ENCODE data around the gene BTG4. TPM values are rescaled to one million over a fixed set of nuclear protein-coding genes. Genes with fewer than 3 reads are reported as not detected.

The BTG4 gene
- total RNA-seq, 1 donor from 2014 or later, result not detected

GRCh38 chr11:111447931-111448330 is 64.3 kb downstream of the BTG4 start:
- Histone ChIP-seq H3K9me3 (no peaks in the 10 kb centered on the region), H3K27ac (no peak overlapping the region), H3K36me3 (no peaks in the 10 kb centered on the region), H3K27me3 (no peaks in the 10 kb centered on the region), H3K4me3 (no peak overlapping the region), H3K4me1 (no peaks in the 10 kb centered on the region)
- no peak for TF ChIP-seq POLR2A (IDR thresholded peaks at IDR 0.05)
- TF ChIP-seq, protein P1, sequence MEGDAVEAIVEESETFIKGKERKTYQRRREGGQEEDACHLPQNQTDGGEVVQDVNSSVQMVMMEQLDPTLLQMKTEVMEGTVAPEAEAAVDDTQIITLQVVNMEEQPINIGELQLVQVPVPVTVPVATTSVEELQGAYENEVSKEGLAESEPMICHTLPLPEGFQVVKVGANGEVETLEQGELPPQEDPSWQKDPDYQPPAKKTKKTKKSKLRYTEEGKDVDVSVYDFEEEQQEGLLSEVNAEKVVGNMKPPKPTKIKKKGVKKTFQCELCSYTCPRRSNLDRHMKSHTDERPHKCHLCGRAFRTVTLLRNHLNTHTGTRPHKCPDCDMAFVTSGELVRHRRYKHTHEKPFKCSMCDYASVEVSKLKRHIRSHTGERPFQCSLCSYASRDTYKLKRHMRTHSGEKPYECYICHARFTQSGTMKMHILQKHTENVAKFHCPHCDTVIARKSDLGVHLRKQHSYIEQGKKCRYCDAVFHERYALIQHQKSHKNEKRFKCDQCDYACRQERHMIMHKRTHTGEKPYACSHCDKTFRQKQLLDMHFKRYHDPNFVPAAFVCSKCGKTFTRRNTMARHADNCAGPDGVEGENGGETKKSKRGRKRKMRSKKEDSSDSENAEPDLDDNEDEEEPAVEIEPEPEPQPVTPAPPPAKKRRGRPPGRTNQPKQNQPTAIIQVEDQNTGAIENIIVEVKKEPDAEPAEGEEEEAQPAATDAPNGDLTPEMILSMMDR (IDR thresholded peaks at IDR 0.05), result no peak
- TF ChIP-seq POLR2AphosphoS5 (IDR thresholded peaks at IDR 0.05; ENCODE audit: insufficient read depth in 1 of 2, low read depth in 1 of 2), result no peak
- DNase-seq (ENCODE audit: extremely low spot score in 2 of 2), result no peak
- intact Hi-C loops (cut with DNase I), result loop anchor here (5.0 kb wide), 2 partner anchors 166 to 451 kb away; no protein-coding TSS in a partner anchor

GRCh38 chr11:111447112-111447471 is 65.1 kb downstream of the BTG4 start:
- H3K9me3 ChIP-seq, result no peaks in the 10 kb centered on the region
- H3K27ac ChIP-seq, result no peak overlapping the region
- H3K4me3 ChIP-seq, result no peak overlapping the region
- TF ChIP-seq POLR2A (IDR thresholded peaks at IDR 0.05), result no peak
- TF ChIP-seq, protein P1 (IDR thresholded peaks at IDR 0.05), result no peak
- TF ChIP-seq POLR2AphosphoS5 (IDR thresholded peaks at IDR 0.05; ENCODE audit: insufficient read depth in 1 of 2, low read depth in 1 of 2), result no peak
- intact Hi-C loops (cut with DNase I), result loop anchor here (5.0 kb wide), 2 partner anchors 165 to 450 kb away; no protein-coding TSS in a partner anchor
- DNase-seq (ENCODE audit: extremely low spot score in 2 of 2), result no peak
- H3K36me3 ChIP-seq, result no peaks in the 10 kb centered on the region
- H3K27me3 ChIP-seq, result no peaks in the 10 kb centered on the region
- no peaks in the 10 kb centered on the region for H3K4me1 ChIP-seq

DNA sequence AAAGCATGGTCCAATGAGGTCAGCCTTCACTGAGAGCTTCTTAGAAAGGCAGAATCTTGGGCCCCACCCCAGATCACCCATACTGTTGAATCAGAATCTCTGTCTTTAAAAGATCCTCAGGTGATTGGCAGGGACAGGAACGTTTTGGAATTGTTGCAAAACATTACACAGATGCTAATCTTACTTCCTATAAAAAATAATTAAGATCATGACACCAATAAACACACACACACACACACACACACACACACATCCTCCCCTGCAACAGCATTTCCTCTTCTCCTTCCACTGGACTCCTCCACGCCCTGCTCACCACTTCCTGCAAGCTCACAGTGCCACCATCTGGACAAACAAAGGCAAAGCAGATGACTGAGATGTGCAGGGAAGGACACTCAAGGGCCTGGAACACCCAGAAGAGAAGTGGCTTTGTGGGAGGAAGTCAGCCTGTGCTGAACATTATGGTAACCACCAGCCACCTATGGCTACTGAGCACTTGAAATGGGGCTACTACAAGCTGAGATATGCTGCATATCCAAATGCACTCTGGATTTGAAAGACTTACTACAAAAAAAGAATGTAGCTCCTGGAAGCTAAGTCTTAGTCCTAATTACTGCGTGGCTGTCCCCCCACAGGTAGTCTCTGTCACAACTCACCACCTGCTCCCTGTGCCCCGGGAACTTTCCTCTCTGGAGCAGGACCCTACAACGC is 65.6 kb downstream of the BTG4 start:
- Histone ChIP-seq H3K9me3 (no peaks in the 10 kb centered on the region), H3K4me3 (no peak overlapping the region), H3K36me3 (no peaks in the 10 kb centered on the region), H3K4me1 (peaks cover 2% of the 10 kb centered on the region), H3K27me3 (no peaks in the 10 kb centered on the region), H3K27ac (no peak overlapping the region)
- TF ChIP-seq, protein P1 (IDR thresholded peaks at IDR 0.05), result peak; percentile 81 to 94 (median 86)
- TF ChIP-seq POLR2AphosphoS5 (IDR thresholded peaks at IDR 0.05; ENCODE audit: insufficient read depth in 1 of 2, low read depth in 1 of 2) (peak in 1 of 2 donors; percentile 70), POLR2A (IDR thresholded peaks at IDR 0.05) (no peak)
- DNase-seq (ENCODE audit: extremely low spot score in 2 of 2), result no peak
- intact Hi-C loops (cut with DNase I), result loop anchor here (5.0 kb wide), 2 partner anchors 164 to 449 kb away; no protein-coding TSS in a partner anchor

- H3K27me3 ChIP-seq, result no peaks in the 10 kb centered on the region
- peak in 1 of 2 donors; percentile 50 for TF ChIP-seq POLR2AphosphoS5 (IDR thresholded peaks at IDR 0.05; ENCODE audit: insufficient read depth in 1 of 2, low read depth in 1 of 2)
- TF ChIP-seq, protein P1 (IDR thresholded peaks at IDR 0.05), result no peak
- H3K4me3 ChIP-seq, result no peak overlapping the region
- no peaks in the 10 kb centered on the region for H3K9me3 ChIP-seq
- DNase-seq (ENCODE audit: extremely low spot score in 2 of 2), result no peak
- intact Hi-C loops (cut with DNase I), result loop anchor here (5.0 kb wide), 2 partner anchors 163 to 448 kb away; no protein-coding TSS in a partner anchor
- no peaks in the 10 kb centered on the region for H3K36me3 ChIP-seq
- peak overlapping the region; percentile 42 for H3K27ac ChIP-seq
- H3K4me1 ChIP-seq, result peaks cover 11% of the 10 kb centered on the region
Observed at GRCh38 chr11:111445586-111445985, 66.6 kb downstream of the BTG4 start.

MicroRNAs encoded within 50 kb of the gene (microRNA counts, 767-probe panel; counts per million panel counts)
- 238 to 261 counts per million in 2 donors for microRNA hsa-miR-34b-3p
- microRNA hsa-miR-34c-3p, result 238 to 261 counts per million in 2 donors
- 238 to 261 counts per million in 2 donors for microRNA hsa-miR-34c-5p

Small RNAs within 50 kb of the gene (microRNA-seq; reads per million reads assigned to microRNA genes)
- gene MIR34B (ENCODE audit: borderline number of aligned reads, borderline replicate concordance) (5.3 reads per million, percentile 5 among the genes with 10 or more reads in this experiment), gene MIR34C (ENCODE audit: borderline number of aligned reads, borderline replicate concordance) (52.2 reads per million, percentile 45 among the genes with 10 or more reads in this experiment)

Small RNAs within 50 kb of the gene (small RNA-seq; reads per million reads assigned to genes)
- gene MIR34B (not detected), gene MIR34C (3.4 reads per million, percentile 79 among the genes with 10 or more reads in this experiment)

Other genes with a start within 250 kb of the BTG4 start
- gene POU2AF3, start 213.8 kb downstream of the BTG4 start, total RNA-seq, result 3.2 TPM
- gene POU2AF1, start 133.1 kb downstream of the BTG4 start, total RNA-seq, result not detected
- not detected for gene HOATZ, start 2.4 kb upstream of the BTG4 start, total RNA-seq
- 22.3 TPM for gene LAYN, start 28.3 kb upstream of the BTG4 start, total RNA-seq
- 16.7 TPM for gene SIK2, start 90.1 kb upstream of the BTG4 start, total RNA-seq

Data from vagina (tissue), 2 donors.